Measurements from ENCODE around the gene JSRP1.

The JSRP1 gene

GRCh38 chr19:2212861-2213711 lies 43.1 kb downstream of the JSRP1 start:
- no peak for DNase-seq

- DNase-seq, result no peak
These were observed 45.1 kb downstream of the JSRP1 start for GRCh38 chr19:2210987-2211740.

- DNase-seq, result no peak
These were observed 46.0 kb downstream of the JSRP1 start for GRCh38 chr19:2210206-2210605.

GRCh38 chr19:2209408-2209807 lies 46.8 kb downstream of the JSRP1 start:
- DNase-seq, result no peak

- DNase-seq, result no peak
These were observed 47.2 kb downstream of the JSRP1 start for GRCh38 chr19:2208975-2209374.

- no peak for DNase-seq
These were observed 48.0 kb downstream of the JSRP1 start for GRCh38 chr19:2207991-2208860.

- DNase-seq, result no peak
These were observed 49.2 kb downstream of the JSRP1 start for GRCh38 chr19:2207008-2207407.

- no peak for DNase-seq
These were observed 53.9 kb downstream of the JSRP1 start for GRCh38 chr19:2202366-2202765.
